ENCODE results near the gene FAM120AOS.

GRCh38 chr9:93473411-93473810 lies 20.0 kb upstream of the FAM120AOS start:
- TF ChIP-seq CTCF (IDR thresholded peaks at IDR 0.05), result no peak
- no peak for TF ChIP-seq EP300 (IDR thresholded peaks at IDR 0.05)
- no peak for TF ChIP-seq POLR2AphosphoS5 (IDR thresholded peaks at IDR 0.05)
